ENCODE measurements around the gene AMFR.
"Not testable (repeated sequence)": the region's sequence is repeated elsewhere in the genome, so short reads cannot be mapped to it uniquely, and the experiment has no call there.

The AMFR gene

GRCh38 chr16:56409195-56409594, 16.1 kb downstream of the AMFR start:
- H3K27ac ChIP-seq: 0 out of 2 replicates have a peak overlapping the region, but pooled peaks have one; percentile 14
- no peak for TF ChIP-seq ZFX (IDR thresholded peaks at IDR 0.05; ENCODE audit: borderline replicate concordance)
- TF ChIP-seq, protein P1, sequence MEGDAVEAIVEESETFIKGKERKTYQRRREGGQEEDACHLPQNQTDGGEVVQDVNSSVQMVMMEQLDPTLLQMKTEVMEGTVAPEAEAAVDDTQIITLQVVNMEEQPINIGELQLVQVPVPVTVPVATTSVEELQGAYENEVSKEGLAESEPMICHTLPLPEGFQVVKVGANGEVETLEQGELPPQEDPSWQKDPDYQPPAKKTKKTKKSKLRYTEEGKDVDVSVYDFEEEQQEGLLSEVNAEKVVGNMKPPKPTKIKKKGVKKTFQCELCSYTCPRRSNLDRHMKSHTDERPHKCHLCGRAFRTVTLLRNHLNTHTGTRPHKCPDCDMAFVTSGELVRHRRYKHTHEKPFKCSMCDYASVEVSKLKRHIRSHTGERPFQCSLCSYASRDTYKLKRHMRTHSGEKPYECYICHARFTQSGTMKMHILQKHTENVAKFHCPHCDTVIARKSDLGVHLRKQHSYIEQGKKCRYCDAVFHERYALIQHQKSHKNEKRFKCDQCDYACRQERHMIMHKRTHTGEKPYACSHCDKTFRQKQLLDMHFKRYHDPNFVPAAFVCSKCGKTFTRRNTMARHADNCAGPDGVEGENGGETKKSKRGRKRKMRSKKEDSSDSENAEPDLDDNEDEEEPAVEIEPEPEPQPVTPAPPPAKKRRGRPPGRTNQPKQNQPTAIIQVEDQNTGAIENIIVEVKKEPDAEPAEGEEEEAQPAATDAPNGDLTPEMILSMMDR (IDR thresholded peaks at IDR 0.05): no peak

GRCh38 chr16:56408379-56409098, 16.8 kb downstream of the AMFR start:
- H3K27ac ChIP-seq: 0 out of 2 replicates have a peak overlapping the region, but pooled peaks have one; percentile 14
- TF ChIP-seq, protein P1 (IDR thresholded peaks at IDR 0.05): no peak
- TF ChIP-seq ZFX (IDR thresholded peaks at IDR 0.05; ENCODE audit: borderline replicate concordance): no peak

DNA sequence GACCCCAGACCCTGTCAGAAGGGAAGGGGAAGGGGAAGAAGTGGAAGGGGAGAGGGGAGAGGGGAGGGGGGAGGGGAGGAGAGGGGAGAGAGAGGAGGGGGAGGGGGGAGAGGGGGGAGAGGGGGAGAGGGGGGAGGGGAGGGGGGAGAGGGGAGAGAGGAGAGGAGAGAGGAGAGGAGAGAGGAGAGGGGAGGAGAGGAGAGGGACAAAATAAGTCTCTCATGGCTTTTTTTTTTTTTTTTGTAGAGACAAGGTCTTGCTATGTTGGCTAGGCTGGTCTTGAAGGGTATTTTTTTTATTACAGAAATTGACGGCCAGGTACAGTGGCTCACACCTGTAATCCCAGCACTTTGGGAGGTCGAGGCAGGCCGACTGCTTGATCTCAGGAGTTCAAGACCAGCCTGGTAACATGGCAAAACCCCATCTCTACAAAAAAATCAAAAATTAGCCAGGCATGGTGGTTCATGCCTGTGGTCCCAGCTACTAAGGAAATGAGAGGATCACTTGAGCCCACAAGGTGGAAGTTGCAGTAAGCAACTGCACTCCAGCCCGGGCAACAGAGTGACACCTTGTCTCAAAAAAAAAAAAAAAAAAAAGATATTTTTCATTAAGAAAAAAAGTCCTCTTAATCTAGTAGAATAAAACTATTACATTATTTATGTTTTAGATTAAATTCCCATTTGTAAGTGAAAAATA, 19.2 kb downstream of the AMFR start:
- H3K27ac ChIP-seq: no peak overlapping the region
- TF ChIP-seq, protein P1 (IDR thresholded peaks at IDR 0.05): no peak
- TF ChIP-seq ZFX (IDR thresholded peaks at IDR 0.05; ENCODE audit: borderline replicate concordance): no peak

GRCh38 chr16:56401482-56401881, 23.9 kb downstream of the AMFR start:
- H3K27ac ChIP-seq: no peak overlapping the region
- no peak for TF ChIP-seq ZFX (IDR thresholded peaks at IDR 0.05; ENCODE audit: borderline replicate concordance)
- TF ChIP-seq, protein P1 (IDR thresholded peaks at IDR 0.05): peak; percentile 46

GRCh38 chr16:56400458-56400857, 24.9 kb downstream of the AMFR start:
- H3K27ac ChIP-seq: no peak overlapping the region
- TF ChIP-seq ZFX (IDR thresholded peaks at IDR 0.05; ENCODE audit: borderline replicate concordance): no peak
- TF ChIP-seq, protein P1 (IDR thresholded peaks at IDR 0.05): no peak

GRCh38 chr16:56399486-56399885, 25.9 kb downstream of the AMFR start:
- no peak overlapping the region for H3K27ac ChIP-seq
- TF ChIP-seq, protein P1 (IDR thresholded peaks at IDR 0.05): no peak
- no peak for TF ChIP-seq ZFX (IDR thresholded peaks at IDR 0.05; ENCODE audit: borderline replicate concordance)

GRCh38 chr16:56399047-56399446, 26.3 kb downstream of the AMFR start:
- H3K27ac ChIP-seq: no peak overlapping the region
- TF ChIP-seq, protein P1 (IDR thresholded peaks at IDR 0.05): no peak
- TF ChIP-seq ZFX (IDR thresholded peaks at IDR 0.05; ENCODE audit: borderline replicate concordance): no peak

DNA sequence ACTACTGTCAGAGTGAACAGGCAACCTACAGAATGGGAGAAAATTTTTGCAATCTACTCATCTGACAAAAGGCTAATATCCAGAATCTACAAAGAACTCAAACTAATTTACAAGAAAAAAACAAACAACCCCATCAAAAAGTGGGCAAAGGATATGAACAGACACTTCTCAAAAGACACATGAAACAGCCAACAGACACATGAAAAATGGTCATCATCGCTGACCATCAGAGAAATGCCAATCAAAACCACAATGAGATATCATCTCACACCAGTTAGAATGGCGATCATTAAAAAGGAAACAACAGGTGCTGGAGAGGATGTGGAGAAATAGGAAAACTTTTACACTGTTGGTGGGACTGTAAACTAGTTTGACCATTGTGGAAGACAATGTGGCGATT, 28.6 kb downstream of the AMFR start:
- H3K27ac ChIP-seq: not testable (repeated sequence)

Data from 22Rv1 (cell line).